Astrocyte (in vitro differentiated cells and primary cell): ENCODE results near the gene GBGT1. TPM values are rescaled to one million over a fixed set of nuclear protein-coding genes. Genes with fewer than 3 reads are reported as not detected.

Experiments used
- DNase-seq: peaks from one replicate; pipeline ENCODE4 v3.0.0-alpha.2; 2010; ENCODE audit warnings: low read depth
- FAIRE-seq: peaks from 2 replicates; lab custom pipeline; 2011; peaks lifted over from hg19 to GRCh38; lab: Jason Lieb, UNC
- H2AFZ ChIP-seq: 2 replicates; pipeline ENCODE4 v1.6.0; 2012; ENCODE audit warnings: low read depth, low read length, inconsistent platforms
- H3K27ac ChIP-seq: 2 replicates; pipeline ENCODE4 v1.5.1; 2011; ENCODE audit warnings: low read depth, low read length, inconsistent platforms
- H3K27me3 ChIP-seq: 2 replicates; pipeline ENCODE4 v1.6.0; 2011; ENCODE audit warnings: low read length, inconsistent platforms; ENCODE audit not compliant: insufficient read depth
- H3K36me3 ChIP-seq: 2 replicates; pipeline ENCODE4 v1.5.1; 2011; ENCODE audit warnings: low read length, inconsistent platforms; ENCODE audit not compliant: insufficient read depth
- H3K4me1 ChIP-seq: 2 replicates; pipeline ENCODE4 v1.5.1; 2011; ENCODE audit warnings: low read length, inconsistent platforms; ENCODE audit not compliant: insufficient read depth
- H3K4me2 ChIP-seq: 2 replicates; pipeline ENCODE4 v1.6.0; 2012; ENCODE audit warnings: low read length, inconsistent platforms
- H3K4me3 ChIP-seq: 2 replicates; pipeline ENCODE4 v1.5.1; 2011; ENCODE audit warnings: low read depth, mild to moderate bottlenecking, low read length, inconsistent platforms; ENCODE audit not compliant: insufficient read depth
- H3K79me2 ChIP-seq: 2 replicates; pipeline ENCODE4 v1.6.0; 2012; ENCODE audit warnings: mild to moderate bottlenecking, low read length, inconsistent platforms; ENCODE audit not compliant: insufficient read depth
- H3K9ac ChIP-seq: 2 replicates; pipeline ENCODE4 v1.6.0; 2012; ENCODE audit warnings: mild to moderate bottlenecking, low read length, inconsistent platforms
- H3K9me3 ChIP-seq: 2 replicates; pipeline ENCODE4 v1.5.1; 2012; ENCODE audit warnings: low read depth, mild to moderate bottlenecking, low read length, inconsistent platforms; ENCODE audit not compliant: insufficient read depth
- H4K20me1 ChIP-seq: 2 replicates; pipeline ENCODE4 v1.6.0; 2012; ENCODE audit warnings: low read length, inconsistent platforms; ENCODE audit not compliant: insufficient read depth
- H3K27ac Mint-ChIP-seq: one replicate; pipeline ENCODE4 v1.8.0; 2021; ENCODE audit warnings: mild to moderate bottlenecking, mixed read lengths; ENCODE audit not compliant: unreplicated experiment
- H3K27me3 Mint-ChIP-seq: one replicate; pipeline ENCODE4 v1.8.0; 2021; ENCODE audit warnings: low read depth, mixed read lengths; ENCODE audit not compliant: unreplicated experiment
- H3K36me3 Mint-ChIP-seq: one replicate; pipeline ENCODE4 v1.8.0; 2021; ENCODE audit warnings: low read depth, mixed read lengths; ENCODE audit not compliant: unreplicated experiment
- H3K4me1 Mint-ChIP-seq: one replicate; pipeline ENCODE4 v1.8.0; 2021; ENCODE audit warnings: low read depth, mixed read lengths; ENCODE audit not compliant: unreplicated experiment
- H3K4me3 Mint-ChIP-seq: one replicate; pipeline ENCODE4 v1.8.0; 2021; ENCODE audit warnings: mild to moderate bottlenecking, moderate library complexity, mixed read lengths; ENCODE audit not compliant: unreplicated experiment
- H3K9me3 Mint-ChIP-seq: one replicate; pipeline ENCODE4 v1.8.0; 2021; ENCODE audit warnings: mild to moderate bottlenecking, mixed read lengths; ENCODE audit not compliant: unreplicated experiment
- CTCF ChIP-seq: IDR thresholded peaks from 2 replicates; pipeline ENCODE4 v1.5.1; 2011; ENCODE audit warnings: low read depth, mild to moderate bottlenecking, inconsistent platforms, low read length, moderate library complexity; ENCODE audit not compliant: insufficient read depth
- EZH2 ChIP-seq: IDR thresholded peaks from 2 replicates; pipeline ENCODE4 v1.6.1; 2012; ENCODE audit warnings: mild to moderate bottlenecking, low read length, inconsistent platforms; ENCODE audit not compliant: insufficient read depth
- total RNA-seq: library from RNA; stranded (reverse); gene quantifications from 2 replicates; pipeline ENCODE4 v1.2.1, GENCODE V29; 2021

GBGT1 gene
- total RNA-seq, 1 donor from 2014 or later: 8.5 TPM

DNA sequence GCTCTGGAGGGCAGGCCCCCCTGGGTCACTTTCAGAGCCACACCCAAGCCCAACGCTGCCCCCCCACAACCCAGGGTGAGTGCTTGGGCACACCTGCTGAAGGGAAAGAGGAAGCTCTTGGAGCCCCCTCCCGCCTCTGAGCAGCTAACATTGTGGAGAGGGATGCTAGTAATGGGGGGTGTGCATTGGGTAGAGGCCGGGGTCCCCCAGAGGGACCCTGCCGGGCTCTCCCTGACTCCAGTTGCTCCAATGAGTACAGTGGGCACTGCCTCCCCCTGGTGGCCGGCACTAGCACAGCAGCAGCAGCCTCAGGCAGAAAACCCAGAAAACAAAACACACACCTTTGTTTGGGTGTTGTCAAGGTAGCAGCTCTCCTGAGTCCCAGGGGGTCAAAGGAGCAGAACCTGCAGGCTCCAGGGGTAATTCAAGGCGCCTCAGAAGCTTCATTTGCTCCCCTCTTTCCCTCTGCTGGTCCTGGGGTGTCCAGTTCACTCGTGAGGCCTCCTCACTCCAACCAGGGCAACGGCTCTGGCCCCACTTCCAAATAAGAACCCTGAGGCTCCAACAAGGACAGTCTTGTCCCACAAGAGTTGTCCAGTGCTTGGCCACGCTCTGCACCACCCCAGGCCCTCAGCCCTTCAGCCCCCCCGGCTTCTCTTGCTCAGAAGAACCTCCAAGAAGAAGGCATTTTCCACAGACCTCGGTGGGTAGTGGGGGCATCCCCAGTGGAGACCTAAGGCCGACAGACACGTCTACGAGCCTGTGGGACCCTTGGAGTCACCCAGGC, 16.1 kb downstream of the GBGT1 start:
- Histone ChIP-seq H3K9ac (peak overlapping the region; percentile 89), H3K9me3 (no peaks in the 10 kb centered on the region), H3K79me2 (peaks cover 38% of the 10 kb centered on the region), H4K20me1 (peaks cover 49% of the 10 kb centered on the region), H3K27me3 (no peaks in the 10 kb centered on the region), H3K4me1 (peaks cover 24% of the 10 kb centered on the region), H2AFZ (no peak overlapping the region), H3K36me3 (no peaks in the 10 kb centered on the region), H3K4me3 (peak overlapping the region; percentile 80), H3K27ac (peak overlapping the region; percentile 6), H3K4me2 (peak overlapping the region; percentile 98)
- H3K27ac Mint-ChIP-seq: peak overlapping the region; percentile 89
- peaks cover 2% of the 10 kb centered on the region for H3K36me3 Mint-ChIP-seq
- no peak for FAIRE-seq
- peak; percentile 90 for TF ChIP-seq CTCF
- TF ChIP-seq EZH2: no peak
- H3K9me3 Mint-ChIP-seq: no peaks in the 10 kb centered on the region
- peaks cover 21% of the 10 kb centered on the region for H3K4me1 Mint-ChIP-seq
- H3K4me3 Mint-ChIP-seq: peak overlapping the region; percentile 96
- no peak for DNase-seq
- no peaks in the 10 kb centered on the region for H3K27me3 Mint-ChIP-seq

GRCh38 chr9:133146746-133147411, 16.8 kb downstream of the GBGT1 start:
- Mint-ChIP-seq H3K27me3 (no peaks in the 10 kb centered on the region), H3K4me1 (peaks cover 21% of the 10 kb centered on the region), H3K4me3 (peak overlapping the region; percentile 96), H3K36me3 (peaks cover 2% of the 10 kb centered on the region), H3K9me3 (no peaks in the 10 kb centered on the region), H3K27ac (no peak overlapping the region)
- no peak for FAIRE-seq
- Histone ChIP-seq H3K4me2 (peak overlapping the region; percentile 98), H3K79me2 (peaks cover 44% of the 10 kb centered on the region), H3K27ac (no peak overlapping the region), H2AFZ (no peak overlapping the region), H4K20me1 (peaks cover 57% of the 10 kb centered on the region), H3K27me3 (no peaks in the 10 kb centered on the region), H3K36me3 (no peaks in the 10 kb centered on the region), H3K4me1 (peaks cover 24% of the 10 kb centered on the region), H3K9me3 (no peaks in the 10 kb centered on the region), H3K9ac (no peak overlapping the region), H3K4me3 (no peak overlapping the region)
- DNase-seq: no peak
- no peak for TF ChIP-seq CTCF
- TF ChIP-seq EZH2: no peak
